GM19463 (cell line): ENCODE data around the gene ARL13B.

Experiments
- ATAC-seq: cut with Tn5 transposase; IDR thresholded peaks from one replicate; pipeline ENCODE4 v1.9.1; 2021; ENCODE audit warnings: mild to moderate bottlenecking, moderate library complexity; ENCODE audit not compliant: unreplicated experiment

ARL13B gene

DNA sequence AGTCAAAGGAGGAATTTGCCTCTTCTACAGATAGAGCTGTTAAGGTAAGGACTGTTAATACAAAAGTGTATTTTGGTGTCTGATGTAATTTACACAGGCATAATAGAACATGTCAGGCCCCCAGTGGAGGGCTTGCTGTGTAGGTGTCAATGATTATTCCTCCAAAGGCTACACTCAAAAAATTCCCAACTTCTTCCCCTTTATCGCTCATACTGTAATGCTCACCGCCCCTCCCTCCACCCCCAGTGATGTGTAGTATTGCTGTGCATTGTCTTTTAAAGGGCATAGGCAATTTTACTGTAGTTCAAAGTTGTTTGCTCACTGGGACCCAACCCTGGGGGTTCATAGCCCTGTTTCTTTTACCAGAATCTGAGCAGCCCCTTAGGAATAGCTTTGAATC lies 115.2 kb downstream of the ARL13B start:
- no peak for ATAC-seq

DNA sequence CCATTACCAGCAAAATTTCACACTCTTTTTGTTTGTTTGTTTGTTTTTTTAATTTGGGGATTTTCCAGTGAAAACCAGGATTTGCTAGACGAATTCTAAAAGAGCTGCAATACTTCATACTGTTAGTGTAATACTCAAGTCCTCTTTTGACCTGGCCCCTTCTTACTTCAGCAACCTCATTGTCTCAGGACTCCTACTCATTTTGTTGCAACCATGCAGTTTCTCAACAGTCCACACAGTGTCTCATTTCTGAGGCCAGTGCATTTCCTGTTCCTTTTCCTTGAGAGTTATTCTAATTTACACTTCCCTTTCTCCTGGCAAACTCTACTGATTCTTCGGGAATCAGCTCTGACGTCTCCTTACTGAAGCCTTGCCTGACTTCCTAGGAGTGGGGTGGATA lies 118.5 kb downstream of the ARL13B start:
- ATAC-seq: no peak

DNA sequence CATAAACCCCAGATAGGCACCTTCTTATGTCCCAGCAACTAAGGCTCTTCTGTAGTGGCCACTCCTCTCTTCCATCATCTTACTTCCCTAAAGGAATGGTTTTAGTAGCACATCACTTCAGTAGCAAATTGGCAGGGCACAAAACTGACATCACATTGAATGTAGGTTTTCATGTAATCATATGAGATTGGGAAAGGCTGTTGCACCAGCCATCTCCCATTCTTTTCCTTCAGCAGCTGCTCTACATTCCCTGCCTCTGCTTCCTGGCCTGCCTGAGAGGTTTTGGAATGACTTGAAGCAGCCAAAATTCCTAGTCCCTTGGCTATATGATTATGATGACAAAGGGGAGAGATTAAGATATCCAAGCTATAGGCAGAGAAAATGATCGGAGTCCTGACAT lies 119.4 kb downstream of the ARL13B start:
- no peak for ATAC-seq

DNA sequence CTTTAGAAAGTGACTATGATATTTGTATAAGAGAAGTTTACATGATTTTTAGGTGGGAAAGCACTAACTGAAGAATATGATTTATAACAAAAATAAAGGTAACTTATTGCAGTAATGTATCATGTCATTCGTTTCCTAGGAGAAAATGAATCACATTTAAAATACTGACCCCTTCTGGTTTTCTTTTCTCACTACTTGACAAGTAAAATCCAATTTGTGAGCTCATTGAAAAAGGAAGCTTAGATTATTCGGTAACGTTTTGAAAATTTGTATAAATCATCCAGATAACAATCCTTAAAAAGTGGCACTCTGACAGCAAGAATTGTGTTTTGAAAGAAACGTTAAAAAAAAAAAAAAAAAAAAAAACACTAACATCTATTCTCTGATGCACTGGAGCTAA lies 121.9 kb downstream of the ARL13B start:
- no peak for ATAC-seq
